GM13977 (cell line): ENCODE measurements around the gene BRD3.

Experiments
- DNase-seq: peaks from one replicate; pipeline ENCODE4 v3.0.0; 2012; ENCODE audit warnings: low spot score
- CTCF ChIP-seq: IDR thresholded peaks from 2 replicates; pipeline ENCODE4 v1.5.1; 2012; ENCODE audit warnings: mild to moderate bottlenecking, control low read depth; ENCODE audit not compliant: insufficient read depth; ENCODE audit errors: extremely low read depth, missing control alignments
- in situ Hi-C: fragments of 300-500 bp; cut with MboI; formaldehyde crosslinking; loops from one replicate; pipeline ENCODE4 v1.12.0; 2022; ENCODE audit warnings: low sequenced_read_pairs, low pct_unique_long_range_greater_than_20kb, mixed read lengths, inconsistent platforms; ENCODE audit not compliant: unreplicated experiment

Gene BRD3

GRCh38 chr9:134037641-134038040 is 30.2 kb downstream of the BRD3 start:
- TF ChIP-seq CTCF, result no peak
- in situ Hi-C loops, result no loop called here
- DNase-seq, result no peak

- no peak for TF ChIP-seq CTCF
- in situ Hi-C loops, result no loop called here
- no peak for DNase-seq
Measured at GRCh38 chr9:134036130-134036529, 31.7 kb downstream of the BRD3 start.

GRCh38 chr9:134035041-134036039 is 32.5 kb downstream of the BRD3 start:
- TF ChIP-seq CTCF, result no peak
- DNase-seq, result no peak
- in situ Hi-C loops, result no loop called here

- in situ Hi-C loops, result no loop called here
- no peak for TF ChIP-seq CTCF
- DNase-seq, result no peak
Measured at GRCh38 chr9:134034215-134035040, 33.4 kb downstream of the BRD3 start.

- in situ Hi-C loops, result no loop called here
- no peak for TF ChIP-seq CTCF
- no peak for DNase-seq
Measured at GRCh38 chr9:134033516-134034214, 34.2 kb downstream of the BRD3 start.

- in situ Hi-C loops, result no loop called here
- DNase-seq, result no peak
- no peak for TF ChIP-seq CTCF
Measured at GRCh38 chr9:134032456-134033222, 35.2 kb downstream of the BRD3 start.
